Measurements from ENCODE around the gene MAD1L1.

The MAD1L1 gene

DNA sequence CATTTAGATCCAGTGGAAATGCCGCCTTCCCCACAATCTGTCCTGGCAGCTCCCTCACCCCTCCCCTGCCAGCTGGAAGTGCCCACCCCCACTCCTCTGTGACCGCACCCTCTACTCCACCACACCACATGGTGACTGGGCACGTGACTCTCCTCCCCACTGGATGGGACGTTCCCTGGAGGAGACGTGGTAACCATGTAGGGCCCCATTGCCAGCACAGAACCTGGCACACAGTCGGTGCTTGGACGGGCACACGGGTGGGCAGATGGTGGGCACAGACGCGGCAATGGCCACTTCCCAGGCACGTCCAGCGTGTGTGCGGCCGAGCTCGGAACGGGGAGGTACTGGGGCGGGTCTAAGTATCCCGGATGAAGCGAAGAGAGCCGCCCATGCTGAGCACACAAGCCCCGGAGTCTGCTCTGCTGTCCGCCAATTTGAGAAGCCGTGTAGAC lies 245.6 kb downstream of the MAD1L1 start:
- in situ Hi-C loops (cut with HindIII; ENCODE audit: low sequenced_read_pairs) = no loop called here

DNA sequence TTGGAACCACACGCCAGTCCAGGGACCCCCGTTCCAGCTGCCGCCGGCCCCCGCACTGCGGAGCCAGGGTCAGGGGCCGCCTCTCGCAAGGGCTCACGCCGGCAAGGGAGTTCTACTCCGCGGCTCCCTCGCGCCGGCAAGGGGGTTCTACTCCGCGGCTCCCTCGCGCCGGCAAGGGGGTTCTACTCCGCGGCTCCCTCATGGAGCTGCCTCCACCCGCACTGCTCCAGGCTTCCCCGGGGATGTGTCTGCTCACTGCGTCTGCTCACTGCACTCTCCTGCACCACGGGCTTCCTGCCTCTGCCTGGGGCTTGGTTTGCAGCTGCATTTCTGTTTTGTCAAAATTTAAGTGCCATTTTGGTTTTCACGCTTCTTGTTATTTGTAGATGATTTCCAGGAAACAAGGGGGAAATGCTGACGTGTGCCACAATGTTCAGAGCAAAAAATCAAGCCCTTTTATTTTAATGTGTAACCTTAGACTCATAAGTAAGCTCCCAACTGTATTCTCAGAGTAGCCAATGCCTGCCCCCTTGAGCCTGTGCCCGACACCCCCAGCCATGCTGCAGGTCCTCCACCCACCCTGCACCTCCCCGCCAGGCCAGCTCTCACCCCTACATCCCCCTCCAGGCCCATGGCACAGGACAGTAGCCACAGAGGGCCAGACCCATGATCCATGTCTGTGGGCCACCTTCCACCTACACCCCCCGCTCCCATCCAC lies 246.2 kb downstream of the MAD1L1 start:
- in situ Hi-C loops (cut with HindIII; ENCODE audit: low sequenced_read_pairs) = no loop called here

DNA sequence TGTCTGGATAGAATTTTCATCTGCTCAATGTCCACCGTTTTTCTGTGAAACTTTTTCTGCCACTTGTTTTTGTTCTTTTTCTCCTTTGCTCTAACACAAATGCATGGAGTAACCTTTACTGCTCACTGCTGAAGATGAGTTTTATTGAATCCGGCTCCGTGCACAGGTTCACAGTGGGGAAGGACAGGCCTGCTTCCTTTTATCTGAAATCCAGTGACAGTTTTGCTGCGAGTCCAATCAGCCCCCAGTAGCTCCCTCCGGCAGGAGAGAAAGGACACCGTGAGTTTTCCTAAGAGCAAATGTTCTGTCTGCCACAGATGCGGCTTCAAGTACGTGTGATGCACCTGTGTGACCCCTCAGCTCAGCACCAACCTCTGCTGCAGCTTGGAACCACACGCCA lies 246.8 kb downstream of the MAD1L1 start:
- in situ Hi-C loops (cut with HindIII; ENCODE audit: low sequenced_read_pairs) = no loop called here

DNA sequence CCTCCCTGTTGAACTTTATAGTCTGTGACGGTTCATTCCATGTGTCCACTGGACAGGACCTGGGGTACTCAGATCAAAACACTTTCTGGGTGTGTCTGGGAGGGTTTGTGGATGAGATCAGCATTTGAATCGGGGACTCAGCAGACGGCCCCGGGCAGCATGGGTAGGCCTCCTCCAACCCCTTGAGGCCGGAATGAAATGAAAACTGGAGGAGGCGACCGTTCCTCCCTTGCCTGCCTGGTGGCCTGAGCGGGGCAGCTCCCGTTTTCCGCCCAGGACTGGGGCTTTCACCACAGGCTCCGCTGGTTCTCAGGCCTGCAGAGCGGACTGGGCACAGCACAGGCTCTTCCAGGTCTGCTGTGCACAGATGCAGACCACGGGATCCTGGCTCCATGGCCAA lies 247.7 kb downstream of the MAD1L1 start:
- in situ Hi-C loops (cut with HindIII; ENCODE audit: low sequenced_read_pairs) = no loop called here

DNA sequence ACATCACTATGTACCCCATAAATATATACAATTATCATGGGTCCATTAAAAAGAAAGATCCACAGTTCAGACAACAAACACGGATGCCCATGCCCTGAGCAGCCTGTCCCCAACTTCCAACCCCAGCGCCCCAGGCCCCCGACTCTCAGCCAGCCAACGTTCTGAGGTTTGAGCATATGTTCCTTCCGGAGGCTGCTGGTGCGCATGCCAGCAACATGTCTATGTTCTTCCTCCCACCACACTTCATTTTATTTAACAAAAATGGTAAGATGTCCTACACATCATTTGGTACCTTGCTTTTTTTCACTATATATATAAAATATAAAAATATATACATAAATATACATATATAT lies 250.9 kb downstream of the MAD1L1 start:
- in situ Hi-C loops (cut with HindIII; ENCODE audit: low sequenced_read_pairs) = no loop called here

DNA sequence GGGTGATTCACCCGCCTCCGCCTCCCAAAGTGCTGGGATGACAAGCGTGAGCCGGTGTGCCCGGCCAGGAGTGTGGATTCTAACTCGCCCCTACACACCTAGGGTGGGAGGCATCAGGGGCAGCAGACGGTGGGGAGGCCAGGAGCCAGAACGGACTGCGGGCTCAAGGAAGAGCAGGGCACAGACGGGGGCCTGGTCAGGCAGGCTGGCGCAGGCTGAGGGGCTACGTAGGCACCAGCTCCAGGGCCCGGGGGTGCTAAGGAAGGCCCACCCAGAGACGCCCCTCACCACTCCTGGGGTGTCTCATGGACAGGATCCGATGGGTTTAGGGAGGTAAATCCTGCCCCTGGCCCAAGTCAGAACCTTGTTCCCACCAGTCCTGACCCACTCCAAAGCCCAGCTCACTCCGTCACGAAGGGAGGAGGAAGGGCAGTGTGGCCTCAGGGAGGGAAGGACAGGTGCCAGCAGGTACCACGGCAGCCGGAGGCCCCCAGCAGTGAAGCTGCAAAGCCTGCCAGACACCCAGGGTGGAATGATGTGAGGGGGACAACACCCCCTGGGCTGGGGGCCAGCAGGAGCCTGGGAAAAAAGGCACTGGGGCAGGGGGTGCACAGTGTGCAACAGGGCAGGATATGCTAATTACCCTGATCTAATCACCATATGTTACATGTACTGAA lies 251.4 kb downstream of the MAD1L1 start:
- in situ Hi-C loops (cut with HindIII; ENCODE audit: low sequenced_read_pairs) = no loop called here

DNA sequence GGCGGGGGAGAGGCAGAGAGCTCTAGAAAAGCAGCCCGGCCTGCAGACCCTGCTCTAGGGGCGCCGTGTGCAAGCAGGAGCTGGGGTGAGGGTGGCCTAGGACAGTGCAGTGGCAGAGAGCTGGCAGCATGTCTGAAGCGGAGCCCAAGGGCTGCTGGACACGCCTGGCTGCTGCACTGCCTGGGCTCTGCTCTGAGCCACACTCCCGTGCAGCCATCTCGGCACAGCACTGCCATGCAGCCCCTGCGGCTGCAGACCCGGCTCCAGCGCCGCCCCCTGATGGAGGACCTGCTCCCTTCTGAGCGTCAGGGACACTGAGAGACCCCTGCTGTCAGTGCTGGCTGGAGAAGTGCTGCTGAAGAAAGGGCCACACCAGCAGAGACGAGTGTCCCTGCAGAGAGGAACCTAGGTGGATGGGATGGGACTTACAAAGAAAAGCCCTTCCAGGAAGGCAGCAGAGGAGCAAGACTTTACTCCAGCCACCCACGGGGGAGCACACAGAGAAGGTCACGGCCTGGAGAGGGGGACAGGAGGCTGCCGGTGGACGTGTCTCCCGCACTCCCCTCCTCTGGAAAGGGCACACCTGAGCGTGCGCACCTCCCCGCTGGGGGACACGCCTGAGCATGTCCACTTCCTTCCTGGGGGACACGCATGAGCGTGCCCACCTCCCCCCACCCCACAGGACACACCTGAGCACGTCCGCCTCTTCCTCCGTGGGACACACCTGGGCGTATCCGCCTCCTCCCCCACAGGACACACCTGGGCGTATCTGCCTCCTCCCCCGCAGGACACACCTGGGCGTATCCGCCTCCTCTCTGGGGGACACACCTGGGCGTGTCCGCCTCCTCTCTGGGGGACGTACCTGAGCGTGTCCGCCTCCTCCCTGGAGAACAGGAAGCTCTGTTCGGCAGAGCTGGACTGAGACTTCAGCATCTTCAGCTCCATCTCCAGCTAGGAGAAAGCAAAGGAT lies 252.9 kb downstream of the MAD1L1 start:
- in situ Hi-C loops (cut with HindIII; ENCODE audit: low sequenced_read_pairs) = loop anchor here (5.0 to 10.0 kb wide), 4 partner anchors 58 to 385 kb away; no protein-coding TSS in a partner anchor

DNA sequence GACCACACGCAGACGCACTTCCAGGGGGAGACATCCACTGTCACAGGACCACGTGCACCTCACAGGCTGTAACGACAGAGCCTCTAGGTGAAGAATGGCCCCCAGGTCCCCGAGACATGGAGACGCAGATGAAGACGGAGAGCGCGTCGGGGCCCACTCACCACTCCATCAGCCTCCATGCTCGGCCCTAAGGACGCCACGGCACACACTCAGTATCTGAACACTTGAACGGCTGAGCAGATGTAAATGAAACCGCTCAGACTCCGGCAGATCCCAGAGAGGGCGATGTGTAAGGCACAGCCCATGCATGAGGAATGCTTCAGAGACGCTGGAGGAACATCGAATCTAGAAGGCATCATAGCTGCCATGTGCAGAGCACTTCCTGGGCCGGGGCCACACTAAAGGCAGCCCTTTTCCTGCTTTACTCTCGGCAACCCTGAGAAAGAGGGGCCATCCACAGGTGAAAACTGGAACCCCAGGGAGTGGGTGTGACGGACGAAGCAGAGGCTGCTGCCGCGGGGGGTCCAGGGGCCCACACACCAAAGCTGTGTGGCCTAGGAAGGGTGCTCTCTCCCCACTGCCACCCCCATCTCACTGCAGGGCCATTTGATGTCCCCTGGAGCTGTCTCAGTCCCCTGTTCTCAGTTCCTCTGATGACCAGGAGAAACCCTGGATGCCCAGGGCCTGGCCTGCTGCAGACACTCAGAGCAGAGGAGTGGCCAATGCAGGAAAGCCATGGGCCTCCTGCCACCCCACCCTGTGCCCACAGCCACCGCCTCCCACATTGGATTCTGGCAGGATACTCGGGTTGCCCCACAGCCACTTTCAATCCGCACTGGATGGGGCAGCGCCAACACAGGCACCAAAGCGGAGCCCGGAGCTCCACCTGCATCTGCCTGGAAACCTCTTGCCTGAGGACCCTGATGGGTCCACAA lies 253.8 kb downstream of the MAD1L1 start:
- in situ Hi-C loops (cut with HindIII; ENCODE audit: low sequenced_read_pairs) = loop anchor here (5.0 to 10.0 kb wide), 4 partner anchors 57 to 384 kb away; no protein-coding TSS in a partner anchor

DNA sequence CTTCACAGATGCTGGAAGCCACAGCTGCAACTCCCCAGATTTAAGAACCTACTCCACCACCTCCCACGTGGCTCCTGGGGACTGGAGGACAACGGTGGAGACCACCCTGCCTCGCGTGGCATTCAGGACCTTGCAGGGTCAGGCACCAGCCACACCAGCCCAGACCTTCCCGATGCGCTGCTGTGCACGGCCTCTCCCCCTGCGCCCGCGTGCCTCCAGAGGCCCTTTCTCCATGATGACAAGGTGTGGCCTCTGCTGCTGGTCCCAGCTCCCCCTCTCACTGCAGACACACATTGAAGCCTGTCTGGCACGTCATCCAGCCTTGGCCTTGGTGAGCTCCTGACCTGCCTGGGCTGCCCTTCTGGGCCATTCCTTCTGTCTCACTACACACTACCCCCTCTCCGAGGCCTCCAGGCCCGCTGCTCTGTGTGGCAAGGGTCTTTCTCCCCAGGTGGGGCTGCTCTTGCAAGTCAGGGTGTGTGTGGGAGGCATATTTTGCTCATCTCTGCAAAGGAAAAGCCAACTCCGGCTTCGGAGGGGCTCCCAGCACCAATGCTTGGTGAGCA lies 254.8 kb downstream of the MAD1L1 start:
- in situ Hi-C loops (cut with HindIII; ENCODE audit: low sequenced_read_pairs) = loop anchor here (5.0 to 10.0 kb wide), 4 partner anchors 56 to 383 kb away; no protein-coding TSS in a partner anchor

DNA sequence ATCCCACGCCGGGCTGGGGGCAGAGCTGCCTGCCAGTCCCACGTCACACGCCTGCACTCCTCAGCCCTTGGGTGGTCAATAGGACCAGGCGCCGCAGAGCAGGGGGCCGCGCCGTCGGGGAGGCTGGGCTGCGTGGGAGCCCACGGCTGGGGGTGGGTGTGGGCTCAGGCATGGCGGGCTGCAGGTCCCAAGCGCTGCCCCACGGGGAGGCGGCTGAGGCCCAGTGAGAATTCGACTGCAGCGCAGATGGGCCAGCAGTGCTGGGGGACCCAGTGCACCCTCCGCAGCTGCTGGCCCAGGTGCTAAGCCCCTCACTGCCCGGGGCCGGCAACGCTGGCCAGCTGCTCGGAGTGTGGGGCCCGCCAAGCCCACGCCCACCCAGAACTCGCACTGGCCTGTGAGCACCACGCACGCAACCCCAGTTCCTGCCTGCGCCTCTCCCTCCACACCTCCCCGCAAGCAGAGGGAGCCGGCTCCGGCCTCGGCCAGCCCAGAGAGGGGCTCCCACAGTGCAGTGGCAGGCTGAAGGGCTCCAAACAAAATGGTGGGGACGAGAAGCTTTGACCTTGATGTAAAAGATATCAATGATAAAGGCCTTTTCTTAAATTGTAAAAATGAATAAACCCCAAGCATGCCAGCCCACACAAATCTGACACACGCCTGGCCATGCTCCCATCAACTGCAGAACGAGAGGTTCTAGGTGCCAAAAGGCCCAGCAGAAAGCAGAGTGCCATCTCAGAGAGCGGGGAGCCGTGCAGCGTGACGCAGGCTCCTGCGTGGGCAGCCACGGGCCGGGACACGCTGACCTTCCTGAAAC lies 255.5 kb downstream of the MAD1L1 start:
- in situ Hi-C loops (cut with HindIII; ENCODE audit: low sequenced_read_pairs) = loop anchor here (5.0 to 10.0 kb wide), 4 partner anchors 55 to 382 kb away; no protein-coding TSS in a partner anchor

DNA sequence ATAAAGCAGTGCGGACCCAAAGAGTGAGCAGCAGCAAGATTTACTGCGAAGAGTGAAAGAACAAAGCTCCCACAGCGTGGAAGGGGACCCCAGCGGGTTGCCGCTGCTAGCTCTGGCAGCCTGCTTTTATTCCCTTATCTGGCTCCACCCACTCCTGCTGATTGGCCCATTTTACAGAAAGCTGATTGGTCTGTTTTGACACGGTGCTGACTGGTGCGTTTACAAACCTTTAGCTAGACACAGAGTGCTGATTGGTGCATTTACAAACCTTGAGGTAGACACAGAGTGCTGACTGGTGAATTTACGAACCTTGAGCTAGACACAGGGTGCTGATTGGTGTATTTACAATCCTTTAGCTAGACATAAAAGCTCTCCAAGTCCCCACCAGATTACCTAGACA lies 256.2 kb downstream of the MAD1L1 start:
- in situ Hi-C loops (cut with HindIII; ENCODE audit: low sequenced_read_pairs) = loop anchor here (5.0 to 10.0 kb wide), 4 partner anchors 54 to 382 kb away; no protein-coding TSS in a partner anchor

DNA sequence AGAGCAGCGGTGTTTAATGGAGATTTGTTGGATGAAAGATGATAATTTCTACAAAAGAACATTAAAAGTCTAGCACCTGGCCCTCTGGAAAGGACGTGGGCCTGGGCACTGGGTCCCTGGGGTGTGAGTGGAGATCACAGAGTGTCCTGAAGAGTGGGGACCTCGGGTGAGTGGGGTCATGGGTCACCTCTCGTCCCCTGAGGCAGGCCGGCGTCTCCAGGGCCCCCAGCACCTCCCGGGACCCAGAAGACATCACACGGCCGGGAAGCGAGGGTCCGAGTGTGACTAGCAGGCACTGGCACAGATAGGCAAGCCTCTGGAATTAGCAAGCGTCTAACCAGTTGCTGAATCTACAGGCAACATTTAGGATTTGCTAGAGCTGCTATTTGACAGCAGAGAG lies 257.2 kb downstream of the MAD1L1 start:
- in situ Hi-C loops (cut with HindIII; ENCODE audit: low sequenced_read_pairs) = loop anchor here (5.0 to 10.0 kb wide), 4 partner anchors 53 to 381 kb away; no protein-coding TSS in a partner anchor

DNA sequence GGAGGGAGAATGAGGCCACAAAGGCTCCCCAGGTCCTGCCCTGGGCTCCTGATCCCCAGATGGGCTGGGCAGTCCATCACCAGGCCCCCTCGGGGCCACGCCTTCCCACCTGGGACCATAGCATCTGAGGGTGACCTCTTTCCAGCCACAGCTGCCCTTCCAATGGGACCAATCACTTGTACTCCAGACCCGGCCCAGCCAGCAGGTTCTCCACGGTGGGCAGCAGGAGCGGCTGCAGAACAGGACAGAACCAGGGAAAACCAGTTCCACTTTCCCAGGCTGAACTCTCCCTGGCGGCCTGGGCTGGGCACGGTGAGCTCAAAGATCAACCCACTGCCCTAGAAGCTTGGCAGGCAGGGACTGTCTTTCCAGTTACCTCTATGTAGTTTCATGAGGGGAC lies 257.6 kb downstream of the MAD1L1 start:
- in situ Hi-C loops (cut with HindIII; ENCODE audit: low sequenced_read_pairs) = loop anchor here (5.0 to 10.0 kb wide), 4 partner anchors 53 to 380 kb away; no protein-coding TSS in a partner anchor

DNA sequence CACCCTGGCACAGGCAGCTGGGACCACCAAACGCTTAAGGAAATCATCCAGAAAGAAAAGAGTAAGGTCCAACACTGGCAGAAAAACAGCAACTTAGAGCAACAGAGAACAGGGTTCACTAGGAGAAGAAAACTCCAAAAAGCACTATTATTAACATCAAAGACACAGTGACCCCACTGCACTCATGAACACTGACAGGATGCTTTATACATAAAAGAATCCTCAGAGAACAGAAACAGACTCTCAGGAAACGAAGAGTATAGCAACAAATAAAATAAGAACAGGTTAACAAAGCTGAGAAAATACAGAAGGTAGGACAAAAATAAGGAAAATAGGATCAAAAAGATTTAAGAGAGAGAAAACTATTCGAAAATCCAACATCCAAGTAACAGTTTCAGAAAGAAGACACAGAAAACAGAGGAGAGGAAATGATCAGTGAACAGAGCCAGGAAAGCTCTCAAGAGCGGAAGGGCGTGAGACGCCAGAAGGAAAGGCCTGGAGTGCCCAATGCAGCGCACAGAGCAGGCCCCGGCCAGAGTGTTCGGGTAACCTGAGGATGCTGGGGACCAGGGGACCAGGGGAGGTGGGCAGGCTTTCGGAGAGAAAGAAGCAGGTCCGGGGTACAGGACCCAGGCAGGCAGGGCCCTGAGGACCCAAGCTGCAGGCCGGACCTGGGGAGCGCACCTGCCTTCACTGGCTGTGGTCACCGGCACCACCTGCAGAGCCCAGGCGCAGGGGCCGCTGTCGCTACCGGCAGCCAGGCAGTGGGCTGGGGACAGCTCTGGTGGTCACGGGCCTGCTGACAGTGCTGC lies 258.2 kb downstream of the MAD1L1 start:
- in situ Hi-C loops (cut with HindIII; ENCODE audit: low sequenced_read_pairs) = loop anchor here (5.0 to 10.0 kb wide), 4 partner anchors 52 to 380 kb away; no protein-coding TSS in a partner anchor

DNA sequence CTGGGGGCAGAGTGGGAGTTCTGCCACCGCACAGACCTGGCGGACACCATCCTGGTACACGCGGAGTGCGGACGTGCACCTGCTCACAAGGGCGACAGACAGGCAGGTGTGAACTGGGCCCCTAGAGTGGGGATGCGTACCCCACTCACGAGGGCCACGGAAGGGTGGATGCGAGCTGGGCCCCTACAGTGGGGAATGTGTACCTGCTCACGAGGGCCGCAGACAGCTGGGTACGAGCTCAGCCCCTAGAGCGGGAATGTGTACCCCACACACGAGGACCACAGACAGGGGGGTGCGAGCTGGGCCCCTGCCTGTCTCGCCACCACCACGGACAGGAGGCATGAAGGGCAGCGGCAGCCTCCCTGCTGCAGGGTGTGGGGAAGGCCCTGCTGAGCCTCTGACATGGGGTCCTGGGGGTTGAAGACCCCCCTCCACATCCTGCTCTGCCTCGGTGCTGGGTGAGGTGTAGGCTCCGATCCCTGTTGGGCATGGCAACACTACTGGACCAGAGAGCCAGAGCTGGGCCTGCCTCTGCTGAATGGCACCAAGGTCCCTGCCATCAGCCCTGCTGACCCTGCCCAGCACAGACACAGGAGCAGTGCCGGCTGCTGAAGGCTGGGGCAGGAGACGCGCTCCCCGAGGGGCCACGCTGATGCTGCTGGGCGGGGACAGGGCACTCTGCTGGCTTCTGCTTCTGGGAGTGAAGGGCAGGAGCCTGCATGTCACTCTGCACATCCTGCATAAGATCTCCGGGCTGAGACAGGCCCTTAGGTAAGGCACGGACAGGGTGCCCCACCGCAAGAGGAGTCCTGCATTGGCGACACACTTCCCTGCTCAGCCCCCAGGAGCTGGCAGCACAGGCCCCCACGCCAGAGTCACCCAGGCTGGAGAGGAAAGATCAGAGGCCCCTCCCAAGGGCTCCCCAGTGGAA lies 259.2 kb downstream of the MAD1L1 start:
- in situ Hi-C loops (cut with HindIII; ENCODE audit: low sequenced_read_pairs) = loop anchor here (10.0 kb wide), 2 partner anchors 239 to 379 kb away; no protein-coding TSS in a partner anchor

DNA sequence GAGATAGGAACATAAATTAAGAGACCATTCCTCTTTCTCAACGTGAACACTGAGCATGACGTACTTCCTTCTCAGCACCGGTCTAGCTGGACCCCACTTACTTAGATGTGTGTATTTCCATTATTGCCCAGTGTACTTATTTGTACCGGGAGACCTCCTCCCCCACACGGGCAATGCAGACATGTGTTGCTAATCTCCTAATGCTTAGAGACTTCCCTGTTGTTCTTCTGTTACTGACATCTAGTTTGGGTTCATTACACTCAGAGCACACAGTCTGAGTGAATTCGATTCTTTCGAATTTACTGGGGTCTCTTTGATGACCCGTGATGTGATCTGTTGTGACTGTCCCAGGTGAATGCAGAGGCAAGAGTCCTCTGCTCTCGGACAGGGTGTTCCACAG lies 260.0 kb downstream of the MAD1L1 start:
- in situ Hi-C loops (cut with HindIII; ENCODE audit: low sequenced_read_pairs) = loop anchor here (10.0 kb wide), 2 partner anchors 238 to 378 kb away; no protein-coding TSS in a partner anchor
